Mononuclear cell (primary cell): ENCODE results near the gene STK33. TPM values are rescaled to one million over a fixed set of nuclear protein-coding genes. Genes with fewer than 3 reads are reported as not detected.

Experiments
- H3K27me3 ChIP-seq: 2 replicates; pipeline ENCODE4 v1.6.0; 2011; ENCODE audit warnings: low read length, control low read depth; ENCODE audit not compliant: insufficient read depth
- H3K4me1 ChIP-seq: 2 replicates; pipeline ENCODE4 v1.5.1; 2011; ENCODE audit warnings: mild to moderate bottlenecking, low read length, control low read depth; ENCODE audit not compliant: insufficient read depth
- H3K4me3 ChIP-seq: 2 replicates; pipeline ENCODE4 v1.5.1; 2011; ENCODE audit warnings: mild to moderate bottlenecking, low read length, moderate library complexity
- H3K9me3 ChIP-seq: 2 replicates; pipeline ENCODE4 v1.5.1; 2011; ENCODE audit warnings: low read depth, mild to moderate bottlenecking, control low read depth, low read length
- total RNA-seq: library from RNA; depleted of rRNA; stranded (reverse); fragments of >200 nt; gene quantifications from one replicate; pipeline ENCODE4 v1.2.3, GENCODE V29; 2012

STK33 gene
- total RNA-seq = 1.2 TPM

GRCh38 chr11:8593935-8594909, at the start of gene STK33:
Gene STK33 (minus strand): TSS chr11:8594228. CDS start chr11:8474905, 119,323 bp downstream.
- Histone ChIP-seq H3K9me3 (no peaks in the 10 kb centered on the region), H3K4me3 (peak within 1 kb of the TSS; percentile 38), H3K4me1 (peaks cover 7% of the 10 kb centered on the region), H3K27me3 (peaks cover 21% of the 10 kb centered on the region)

GRCh38 chr11:8642196-8642841, 48.3 kb upstream of the STK33 start:
- no peaks in the 10 kb centered on the region for H3K9me3 ChIP-seq
- H3K4me3 ChIP-seq = no peak overlapping the region
- H3K27me3 ChIP-seq = no peaks in the 10 kb centered on the region
- no peaks in the 10 kb centered on the region for H3K4me1 ChIP-seq

GRCh38 chr11:8641332-8641731, 47.3 kb upstream of the STK33 start:
- Histone ChIP-seq H3K4me3 (no peak overlapping the region), H3K27me3 (no peaks in the 10 kb centered on the region), H3K4me1 (no peaks in the 10 kb centered on the region), H3K9me3 (no peaks in the 10 kb centered on the region)

- no peaks in the 10 kb centered on the region for H3K9me3 ChIP-seq
- no peak overlapping the region for H3K4me3 ChIP-seq
- H3K27me3 ChIP-seq = no peaks in the 10 kb centered on the region
- H3K4me1 ChIP-seq = no peaks in the 10 kb centered on the region
These were observed 46.4 kb upstream of the STK33 start for GRCh38 chr11:8640267-8640906.

GRCh38 chr11:8639655-8640054, 45.6 kb upstream of the STK33 start:
- Histone ChIP-seq H3K4me3 (no peak overlapping the region), H3K9me3 (no peaks in the 10 kb centered on the region), H3K4me1 (no peaks in the 10 kb centered on the region), H3K27me3 (no peaks in the 10 kb centered on the region)

- Histone ChIP-seq H3K4me3 (no peak overlapping the region), H3K9me3 (no peaks in the 10 kb centered on the region), H3K27me3 (no peaks in the 10 kb centered on the region), H3K4me1 (no peaks in the 10 kb centered on the region)
These were observed 44.3 kb upstream of the STK33 start for GRCh38 chr11:8638300-8638699.

- no peaks in the 10 kb centered on the region for H3K4me1 ChIP-seq
- no peaks in the 10 kb centered on the region for H3K27me3 ChIP-seq
- H3K9me3 ChIP-seq = no peaks in the 10 kb centered on the region
- H3K4me3 ChIP-seq = no peak overlapping the region
These were observed 42.1 kb upstream of the STK33 start for GRCh38 chr11:8636127-8636526.

GRCh38 chr11:8634498-8634897, 40.5 kb upstream of the STK33 start:
- H3K4me3 ChIP-seq = no peak overlapping the region
- H3K4me1 ChIP-seq = no peaks in the 10 kb centered on the region
- no peaks in the 10 kb centered on the region for H3K27me3 ChIP-seq

GRCh38 chr11:8631395-8632118, 37.5 kb upstream of the STK33 start:
- H3K4me3 ChIP-seq = no peak overlapping the region
- no peaks in the 10 kb centered on the region for H3K9me3 ChIP-seq
- no peaks in the 10 kb centered on the region for H3K4me1 ChIP-seq
- H3K27me3 ChIP-seq = no peaks in the 10 kb centered on the region

More at GRCh38 chr11:8634498-8634897, 40.5 kb upstream of the STK33 start:
- no peaks in the 10 kb centered on the region for H3K9me3 ChIP-seq

GRCh38 chr11:8624698-8625097, 30.7 kb upstream of the STK33 start:
- Histone ChIP-seq H3K9me3 (no peaks in the 10 kb centered on the region), H3K27me3 (no peaks in the 10 kb centered on the region), H3K4me3 (no peak overlapping the region), H3K4me1 (no peaks in the 10 kb centered on the region)

GRCh38 chr11:8621147-8621546, 27.1 kb upstream of the STK33 start:
- no peaks in the 10 kb centered on the region for H3K27me3 ChIP-seq
- H3K4me3 ChIP-seq = no peak overlapping the region
- H3K9me3 ChIP-seq = no peaks in the 10 kb centered on the region
- no peaks in the 10 kb centered on the region for H3K4me1 ChIP-seq

- no peaks in the 10 kb centered on the region for H3K9me3 ChIP-seq
- no peaks in the 10 kb centered on the region for H3K27me3 ChIP-seq
- H3K4me1 ChIP-seq = no peaks in the 10 kb centered on the region
- H3K4me3 ChIP-seq = no peak overlapping the region
These were observed 23.0 kb upstream of the STK33 start for GRCh38 chr11:8617063-8617462.

GRCh38 chr11:8615291-8616032, 21.4 kb upstream of the STK33 start:
- Histone ChIP-seq H3K4me3 (no peak overlapping the region), H3K4me1 (no peaks in the 10 kb centered on the region), H3K27me3 (no peaks in the 10 kb centered on the region), H3K9me3 (no peaks in the 10 kb centered on the region)

- H3K4me3 ChIP-seq = no peak overlapping the region
- no peaks in the 10 kb centered on the region for H3K9me3 ChIP-seq
- no peaks in the 10 kb centered on the region for H3K4me1 ChIP-seq
- H3K27me3 ChIP-seq = no peaks in the 10 kb centered on the region
These were observed 20.5 kb upstream of the STK33 start for GRCh38 chr11:8614497-8614896.
